GM21717 (cell line): ENCODE data around the gene FAM217B.
"Not testable (repeated sequence)": the region's sequence is repeated elsewhere in the genome, so short reads cannot be mapped to it uniquely, and the experiment has no call there.

Experiments used
- ATAC-seq: cut with Tn5 transposase; IDR thresholded peaks from one replicate; pipeline ENCODE4 v1.9.1; 2021; ENCODE audit warnings: mild to moderate bottlenecking, moderate library complexity; ENCODE audit not compliant: unreplicated experiment

The FAM217B gene

DNA sequence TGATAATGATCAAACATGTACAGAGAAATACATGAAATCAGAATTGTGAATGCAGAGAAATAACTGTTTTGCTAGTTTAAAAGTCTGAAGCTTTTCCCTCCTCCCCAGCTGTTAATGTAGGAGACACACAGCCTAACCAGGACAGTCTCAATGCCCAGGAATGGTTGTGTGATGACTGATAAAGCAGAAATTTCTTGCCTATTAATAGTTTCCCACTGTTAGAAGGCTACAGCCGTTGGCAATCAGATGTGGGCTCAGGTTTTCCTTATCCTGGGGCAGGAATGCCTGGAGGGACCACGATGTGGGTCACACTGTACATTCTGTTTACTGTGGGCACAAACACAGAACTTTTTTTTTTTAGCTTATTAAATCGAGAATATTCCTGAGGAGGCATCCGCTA is 2.0 kb upstream of the FAM217B start:
- ATAC-seq: no peak

DNA sequence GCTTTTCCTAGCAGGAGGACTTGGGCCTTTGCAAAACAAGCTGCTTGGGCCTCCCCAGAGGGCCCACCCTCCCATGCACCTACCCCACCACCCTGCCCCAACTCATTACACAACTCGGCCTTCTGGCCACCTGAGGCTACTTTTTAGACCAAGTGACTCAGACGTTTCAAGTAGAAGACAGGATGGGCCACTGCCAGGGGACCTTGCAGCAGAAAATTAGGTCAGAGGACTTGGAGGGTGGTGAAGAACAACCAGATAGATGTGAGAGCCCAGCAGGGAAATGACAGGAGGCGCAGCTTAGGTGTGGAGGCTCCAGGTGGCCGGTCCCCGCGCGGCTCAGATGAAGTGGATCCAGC is 1.5 kb upstream of the FAM217B start:
- no peak for ATAC-seq

DNA sequence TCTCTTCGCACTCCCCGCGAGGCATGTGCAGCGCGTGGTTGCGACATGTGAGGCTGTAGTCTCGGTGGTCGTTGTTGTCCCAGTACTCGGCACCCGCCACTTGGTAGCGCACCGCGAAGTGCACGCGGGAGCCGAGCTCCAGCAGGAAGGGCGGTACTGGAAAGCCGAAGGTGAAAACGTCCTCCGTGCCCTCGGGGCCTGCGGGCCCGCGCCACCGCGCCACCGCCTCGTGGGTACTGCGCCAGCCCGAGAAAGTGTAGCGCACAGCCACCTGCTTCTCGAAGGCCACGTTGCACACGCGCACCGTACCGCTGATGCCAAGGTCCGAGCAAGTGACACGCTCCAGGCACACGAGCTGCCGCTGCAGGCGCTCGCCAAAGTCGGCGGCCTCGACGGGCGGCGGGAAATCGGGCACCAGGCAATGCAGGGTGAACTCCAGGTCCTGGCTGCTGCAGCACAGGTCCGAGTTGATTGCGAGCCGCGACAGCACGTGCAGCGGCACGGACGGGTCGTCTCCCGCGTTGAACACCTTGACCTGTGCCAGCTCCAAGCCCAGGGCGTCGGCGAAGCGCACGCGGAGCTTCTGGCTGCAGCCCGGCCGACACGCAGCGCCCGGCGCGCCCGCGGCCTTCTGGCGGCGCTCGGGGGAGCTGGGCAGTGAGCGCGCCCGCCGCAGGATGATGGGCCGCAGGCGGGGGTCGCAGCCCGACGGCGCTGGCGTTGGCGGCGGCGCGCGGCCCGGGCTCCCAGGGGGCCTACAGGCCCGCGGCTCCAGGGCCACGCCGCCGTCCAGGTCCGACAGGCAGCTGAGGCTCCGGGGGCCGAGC is 924 bp upstream of the FAM217B start:
- no peak for ATAC-seq

DNA sequence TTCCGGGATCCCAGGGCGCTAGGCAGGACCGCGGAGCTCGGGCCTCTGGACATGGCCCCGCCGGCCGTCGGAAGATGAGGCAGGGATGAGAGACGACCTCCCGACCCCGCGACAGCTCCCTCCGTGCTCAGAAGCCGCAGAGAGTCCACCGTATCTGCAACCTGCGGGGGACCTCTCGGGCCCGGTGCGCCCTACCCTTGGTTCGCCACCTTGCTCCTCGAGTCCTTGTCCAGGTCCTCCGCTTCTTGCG is 385 bp upstream of the FAM217B start:
- ATAC-seq: peak; percentile 34

DNA sequence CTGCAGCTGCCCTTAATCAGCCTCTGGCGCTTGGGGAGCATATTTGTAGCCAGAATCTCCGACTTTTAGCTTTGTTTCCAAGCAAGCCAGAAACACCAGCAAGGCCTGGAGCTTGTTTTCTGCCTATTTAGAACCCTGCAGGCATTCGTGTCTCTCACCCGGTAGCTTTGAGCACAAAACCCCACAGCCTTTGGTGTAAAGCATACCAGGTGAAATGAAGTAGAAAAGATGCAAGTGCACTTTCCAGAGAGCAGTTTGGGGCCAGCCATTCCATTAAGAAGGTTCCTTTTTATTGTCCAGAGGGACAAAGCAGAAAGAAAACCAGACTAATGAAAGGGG is 736 bp downstream of the FAM217B start:
- ATAC-seq: peak; percentile 11

DNA sequence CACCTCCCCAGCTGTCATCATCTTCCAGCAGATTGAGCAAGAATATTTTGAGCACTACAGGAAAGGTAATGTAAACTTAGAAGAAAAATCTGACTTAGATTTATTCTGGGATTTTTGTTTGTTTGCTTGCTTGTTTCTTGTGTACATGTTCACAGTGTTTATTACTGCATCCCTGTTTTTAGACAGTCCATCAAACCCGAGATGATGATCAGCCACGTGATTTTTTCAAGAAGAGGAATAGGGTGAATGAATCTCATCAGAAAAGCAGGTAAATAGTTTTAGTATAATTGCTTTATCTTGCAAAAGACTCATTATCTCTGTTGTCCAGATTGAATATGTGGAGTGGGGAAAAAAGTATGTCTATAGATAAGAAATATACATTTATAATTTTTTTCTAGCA is 2.1 kb downstream of the FAM217B start:
- no peak for ATAC-seq

DNA sequence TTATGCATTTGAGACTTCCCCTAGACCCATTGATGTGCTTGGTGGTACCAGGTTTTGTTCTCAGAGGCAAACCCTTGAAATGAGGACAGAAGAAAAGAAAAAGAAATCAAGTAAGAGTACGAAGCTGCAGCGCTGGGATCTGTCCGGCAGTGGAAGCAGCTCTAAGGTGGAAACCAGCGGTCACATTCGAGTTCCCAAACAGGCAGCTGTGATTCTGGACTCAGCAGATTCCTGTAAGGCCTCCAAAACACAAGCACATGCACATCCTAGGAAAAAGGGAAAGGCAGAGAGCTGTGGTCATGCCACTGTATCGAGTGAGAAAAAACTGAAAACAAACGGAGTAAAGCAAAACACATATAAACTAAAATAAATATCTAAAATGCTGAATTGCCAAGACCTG is 4.5 kb downstream of the FAM217B start:
- no peak for ATAC-seq

DNA sequence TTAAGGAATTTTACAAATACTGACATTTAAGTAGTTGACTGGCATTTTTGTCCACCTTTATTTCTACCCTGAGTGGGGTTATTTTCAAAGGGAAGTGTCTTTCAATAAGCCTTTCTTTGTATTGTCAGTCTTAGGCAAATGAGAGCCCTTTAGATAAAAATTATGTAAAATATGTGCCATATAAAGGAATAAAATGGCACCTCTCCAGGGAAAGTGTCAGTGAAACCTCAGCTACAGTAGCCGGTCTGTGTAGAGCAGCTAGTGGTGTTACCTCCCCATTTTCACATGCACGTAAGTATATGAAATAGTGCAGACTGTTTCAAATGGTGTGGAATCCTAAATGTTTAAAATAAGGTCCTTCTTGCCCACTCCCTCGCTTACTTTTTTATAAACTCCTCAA is 5.0 kb downstream of the FAM217B start:
- ATAC-seq: no peak

DNA sequence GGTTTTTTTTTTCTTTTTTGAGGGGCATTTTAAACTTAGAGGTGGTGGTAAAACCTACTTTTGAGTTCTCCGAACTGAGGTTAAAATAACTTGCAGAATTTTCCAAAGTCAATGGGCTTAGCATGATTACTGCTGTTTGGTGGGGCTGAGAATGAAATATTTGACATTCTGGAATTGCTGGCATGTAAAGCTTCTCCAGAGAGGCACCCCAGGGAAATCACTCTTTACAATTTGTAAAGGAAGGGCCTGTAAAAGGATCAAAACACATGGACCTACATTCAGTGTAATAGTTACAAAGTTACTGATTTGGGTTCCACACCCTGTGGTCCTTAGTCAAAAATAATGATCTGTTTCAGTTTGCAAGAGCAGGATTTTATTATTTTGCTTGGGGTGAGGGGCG is 5.5 kb downstream of the FAM217B start:
- no peak for ATAC-seq

DNA sequence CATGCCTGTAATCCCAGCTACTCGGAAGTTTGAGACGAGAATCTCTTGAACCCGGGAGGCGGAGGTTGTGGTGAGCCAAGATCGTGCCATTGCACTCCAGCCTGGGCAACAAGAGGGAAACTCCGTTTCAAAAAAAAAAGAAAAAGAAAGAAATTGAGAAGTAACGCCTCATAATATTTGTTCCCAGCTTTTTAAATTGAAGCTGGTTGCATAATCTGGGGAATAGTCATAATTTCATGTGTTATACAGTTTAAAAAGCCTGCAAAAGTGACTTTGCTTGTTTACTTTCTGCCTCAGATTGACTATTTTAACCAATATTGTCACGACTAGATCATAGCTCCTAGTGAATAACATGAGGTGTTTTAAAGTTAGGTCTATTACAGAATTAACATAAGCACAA is 7.2 kb downstream of the FAM217B start:
- no peak for ATAC-seq

DNA sequence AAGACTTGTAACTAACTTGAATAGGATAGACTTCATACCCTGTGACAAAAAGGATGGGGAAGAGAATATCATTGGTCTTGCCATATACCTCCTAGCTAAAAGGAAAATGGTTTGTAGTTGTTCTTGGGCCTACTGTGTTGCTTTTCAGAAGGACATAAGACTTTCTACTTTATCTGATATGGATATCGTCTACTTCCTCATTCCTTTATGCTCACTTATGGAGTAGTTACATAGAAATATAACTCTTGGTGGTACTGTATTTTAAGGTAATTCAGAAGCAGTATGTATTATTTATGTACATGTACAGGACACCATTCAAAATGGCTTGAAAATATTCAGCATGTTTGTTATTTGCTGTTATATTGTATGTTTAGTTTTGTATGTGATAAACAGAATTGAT is 8.0 kb downstream of the FAM217B start:
- ATAC-seq: no peak

DNA sequence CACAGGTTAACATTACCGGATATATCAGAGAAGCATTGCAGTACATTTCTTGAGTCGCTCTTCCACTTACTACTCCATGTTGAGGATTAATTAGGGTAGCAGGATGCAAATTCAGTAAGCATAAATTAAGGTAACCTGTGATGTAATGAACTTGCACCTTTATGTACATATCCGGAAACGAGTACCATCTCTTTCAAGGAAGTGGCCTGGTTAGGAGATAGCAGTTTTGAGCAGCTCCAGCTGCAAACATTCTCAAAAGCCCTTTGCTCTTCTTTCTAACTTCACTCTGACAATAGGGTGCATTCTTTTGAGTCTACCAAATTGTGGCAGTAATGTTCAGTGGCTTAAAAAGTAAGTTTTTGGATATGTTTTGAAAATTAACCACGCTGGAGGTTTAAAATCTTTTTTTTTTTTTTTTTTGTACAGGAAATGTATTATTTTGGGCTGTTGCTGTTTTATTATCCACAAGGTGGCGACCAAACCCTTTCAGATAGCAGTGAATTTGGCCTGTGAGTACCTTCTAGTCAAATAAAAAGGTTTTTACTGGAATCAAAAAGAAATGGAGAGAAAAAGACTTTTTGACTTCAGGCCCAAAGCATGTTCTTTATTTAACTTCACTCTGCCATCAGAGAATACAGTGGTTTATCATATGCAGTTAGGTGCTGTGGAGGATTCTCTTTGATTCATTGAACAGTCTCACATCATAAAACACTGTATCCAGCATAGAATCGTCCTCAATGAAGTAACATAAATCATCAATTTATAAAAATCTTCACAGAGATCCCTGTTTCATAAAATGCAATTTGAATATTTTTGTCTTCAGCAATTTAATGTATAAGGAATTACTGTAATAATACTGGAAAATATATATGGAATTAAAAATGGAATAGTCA is 8.9 kb downstream of the FAM217B start:
- ATAC-seq: no peak

DNA sequence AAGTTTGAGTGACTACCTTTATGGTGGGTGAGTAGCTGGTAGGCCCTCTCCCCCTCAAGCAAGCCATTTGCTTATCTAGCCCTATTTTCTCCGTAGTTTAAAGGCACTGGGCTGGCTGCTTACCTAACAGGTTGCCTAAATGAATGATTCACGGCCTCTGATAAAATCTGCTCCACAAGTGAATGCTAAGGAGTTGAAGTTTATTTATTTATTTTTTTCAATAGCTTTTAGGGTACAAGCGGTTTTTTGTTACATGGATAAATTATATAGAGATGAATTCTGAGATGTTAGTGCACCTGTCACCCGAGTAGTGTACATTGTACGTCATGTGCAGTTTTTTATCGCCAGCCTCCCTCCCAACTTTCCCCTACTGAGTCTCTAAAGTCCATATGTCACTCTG is 9.7 kb downstream of the FAM217B start:
- ATAC-seq: no peak

DNA sequence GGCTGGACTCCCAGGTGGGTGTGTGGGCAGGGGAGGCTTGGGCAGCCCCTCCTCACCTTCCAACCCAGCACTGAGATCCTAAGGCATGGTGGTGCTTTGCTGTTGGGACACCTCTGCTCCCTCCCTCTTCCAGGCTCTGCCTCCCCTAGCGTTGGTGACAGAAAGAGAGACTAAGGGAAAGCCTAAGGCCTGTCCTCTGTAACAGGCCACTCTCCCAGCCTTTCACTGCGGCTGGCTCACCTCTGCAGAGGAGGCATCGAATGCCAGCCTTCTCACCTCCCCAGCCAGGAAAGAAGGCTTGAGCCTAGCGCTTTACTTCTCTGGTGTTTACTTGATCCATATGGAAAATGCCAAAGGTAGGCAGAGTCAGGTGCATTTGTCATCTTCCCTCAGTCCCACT is 14.5 kb downstream of the FAM217B start:
- no peak for ATAC-seq

DNA sequence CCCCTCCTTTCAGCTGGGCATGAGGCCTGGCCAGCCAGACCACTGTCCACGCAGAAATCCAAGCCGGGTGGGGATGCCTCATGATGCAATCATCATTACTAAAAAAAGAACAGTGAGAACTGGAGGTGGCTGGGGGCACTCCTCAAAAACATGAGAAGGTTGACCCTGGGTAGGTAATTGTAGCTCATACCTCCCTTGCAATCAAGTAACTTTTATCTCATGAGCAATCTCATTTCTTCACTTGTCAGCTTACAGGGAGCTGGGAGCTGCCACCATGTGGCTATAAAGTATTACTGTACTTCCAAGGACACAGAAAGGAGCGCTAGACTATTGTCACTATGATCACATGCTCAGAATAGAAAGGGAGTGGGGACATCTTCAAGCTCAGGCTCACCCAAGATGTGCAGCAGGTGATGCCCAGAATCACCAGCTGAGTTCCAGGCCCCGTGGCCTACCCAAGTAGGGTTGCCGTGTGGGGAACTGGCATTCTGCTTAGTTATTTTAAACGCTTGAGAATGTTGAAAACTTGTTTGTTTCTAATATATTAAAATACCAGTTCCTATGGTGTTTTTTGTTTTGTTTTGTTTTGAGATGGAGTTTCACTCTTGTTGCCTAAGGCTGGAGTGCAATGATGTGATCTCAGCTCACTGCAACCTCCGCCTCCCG is 15.1 kb downstream of the FAM217B start:
- ATAC-seq: no peak

DNA sequence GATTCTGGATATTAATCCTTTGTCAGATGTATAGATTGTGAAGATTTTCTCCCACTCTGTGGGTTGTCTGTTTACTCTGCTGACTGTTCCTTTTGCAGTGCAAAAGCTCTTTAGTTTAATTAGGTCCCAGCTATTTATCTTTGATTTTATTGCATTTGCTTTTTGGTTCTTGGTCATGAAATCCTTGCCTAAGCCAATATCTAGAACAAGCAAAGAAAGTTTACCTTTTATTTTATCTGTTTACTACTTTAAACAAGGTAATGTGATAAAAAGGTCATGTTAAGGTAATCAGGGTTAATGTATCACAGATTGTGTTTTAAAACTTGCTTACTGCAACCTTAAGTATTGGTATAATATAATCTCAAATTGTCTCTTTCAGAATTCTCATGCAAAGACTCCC is 17.4 kb downstream of the FAM217B start:
- ATAC-seq: not testable (repeated sequence)

DNA sequence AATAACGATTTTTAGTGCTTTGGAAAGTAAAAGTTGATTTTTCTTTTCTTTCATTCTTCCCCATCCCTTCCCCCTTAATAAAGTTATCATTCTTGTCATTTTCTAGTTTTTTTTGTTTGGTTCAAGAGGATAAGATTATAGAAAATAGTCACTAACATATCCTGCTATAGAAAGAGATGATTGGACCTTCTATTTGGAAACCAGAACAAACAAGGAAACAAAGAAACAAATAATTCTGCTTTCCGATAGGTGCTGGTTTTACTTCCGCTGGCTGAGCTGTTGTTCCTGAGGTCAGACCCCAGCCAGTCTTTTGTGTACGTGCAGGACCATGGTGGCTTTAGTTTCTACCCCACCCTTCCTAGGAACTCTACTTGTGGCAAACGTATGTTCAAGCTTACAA is 17.9 kb downstream of the FAM217B start, which contains the start of gene CDH26:
TSS of gene CDH26 (plus strand) at position 301 of the 400 bp plus-strand sequence. CDS start 304 bp downstream, outside the sequence.
- ATAC-seq: no peak

DNA sequence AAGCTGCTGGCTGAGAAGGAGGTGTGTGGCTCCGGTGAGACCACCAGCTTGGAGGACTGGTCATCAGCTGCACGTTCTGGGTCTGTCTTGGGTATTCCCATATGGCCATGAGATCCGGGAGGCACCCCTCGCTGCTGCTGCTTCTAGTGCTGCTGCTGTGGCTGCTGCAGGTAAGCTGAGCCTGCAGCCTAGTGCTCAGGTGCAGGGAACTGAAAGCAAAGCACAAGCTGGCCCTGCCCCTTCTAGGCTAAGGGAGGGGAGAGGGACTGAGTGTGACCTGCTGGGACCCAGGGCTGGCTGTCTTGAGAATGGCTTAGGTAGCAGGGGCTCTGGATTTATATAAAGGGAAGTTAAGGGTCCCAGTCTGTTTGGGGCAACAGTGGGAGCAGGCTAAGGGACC is 18.4 kb downstream of the FAM217B start:
- ATAC-seq: no peak

DNA sequence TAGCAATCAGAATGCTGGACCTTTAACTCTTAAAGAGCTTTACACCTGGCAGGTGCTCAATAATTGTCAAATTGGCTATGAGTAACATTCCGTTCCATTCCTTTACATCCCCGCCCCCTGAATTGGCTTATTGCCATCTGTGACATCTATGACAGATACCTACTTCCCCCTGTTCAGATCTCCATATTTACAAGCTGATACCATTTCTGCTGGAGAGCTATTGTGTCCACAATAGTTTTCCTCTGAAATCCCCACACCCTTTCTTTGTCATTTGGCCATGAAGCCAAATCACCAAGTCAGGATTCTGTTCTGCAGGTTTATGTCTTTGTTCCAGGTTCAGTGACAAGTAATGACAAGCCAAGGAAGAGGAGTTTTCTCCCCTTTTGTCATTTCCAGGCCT is 21.2 kb downstream of the FAM217B start:
- no peak for ATAC-seq

DNA sequence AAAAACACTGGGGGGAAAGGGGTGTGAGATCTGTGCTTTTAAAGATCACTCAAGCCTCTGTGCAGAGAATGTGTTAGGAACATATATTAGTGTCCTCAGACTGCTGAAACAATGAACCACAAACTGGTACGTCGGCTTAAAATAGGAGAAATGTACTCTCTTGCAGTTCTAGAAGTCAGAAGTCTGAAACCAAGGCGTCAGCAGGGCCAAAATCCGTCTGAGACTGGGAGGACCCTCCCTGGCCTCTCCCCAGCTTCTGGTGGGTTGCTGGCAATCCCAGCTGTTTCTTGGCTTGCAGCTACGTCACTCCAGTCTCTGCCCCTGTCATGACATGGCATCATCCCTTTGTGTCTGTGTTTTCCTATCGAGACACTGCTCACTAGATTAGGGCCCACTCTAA is 22.0 kb downstream of the FAM217B start:
- ATAC-seq: no peak

DNA sequence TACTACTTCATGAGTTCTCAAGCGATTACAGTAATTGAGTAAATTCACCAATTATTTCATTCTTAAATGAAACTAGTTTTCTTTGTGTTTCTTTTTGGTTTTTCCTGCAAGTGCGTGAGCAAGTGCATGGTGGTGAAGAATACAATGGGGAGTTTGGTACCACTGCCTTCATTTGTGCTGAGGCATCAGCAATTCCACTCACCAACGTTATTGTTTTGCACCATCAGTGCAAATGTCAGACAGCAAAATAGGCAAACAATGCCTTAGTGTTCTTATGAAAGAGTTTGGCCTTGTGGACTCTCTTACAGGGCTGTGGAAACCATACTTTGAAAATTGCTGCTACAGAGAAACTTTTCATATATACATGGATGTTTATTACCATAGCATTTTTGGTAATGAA is 26.2 kb downstream of the FAM217B start:
- ATAC-seq: no peak

DNA sequence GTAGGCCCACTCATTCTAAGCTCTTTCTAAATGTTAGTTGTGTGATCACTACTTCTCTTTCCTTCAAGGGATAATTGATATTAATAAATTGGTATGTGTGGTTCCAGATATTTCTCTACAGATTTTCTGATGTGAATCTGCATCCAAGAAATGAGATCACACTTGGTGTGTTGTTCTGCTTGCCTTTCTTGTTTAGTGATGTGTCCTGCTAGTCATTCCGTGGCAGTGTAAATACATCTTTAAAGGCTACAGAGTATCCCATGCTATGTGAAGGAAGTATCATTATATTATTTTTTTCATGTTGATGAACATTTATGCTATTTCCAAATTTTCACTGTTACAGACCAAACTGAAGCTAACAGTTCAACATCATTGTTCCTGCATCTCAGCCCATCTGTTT is 31.2 kb downstream of the FAM217B start:
- ATAC-seq: no peak
